SJCRH30 (cell line): ENCODE measurements around the gene SLC5A6. TPM values are rescaled to one million over a fixed set of nuclear protein-coding genes. Genes with fewer than 3 reads are reported as not detected.

Source experiments
- DNase-seq, 2 experiments: peaks; one replicate each; pipeline ENCODE4 v3.0.0-alpha.2; 2015 to 2020
- H3K27ac ChIP-seq: fragments of 250-450 bp; sonication (Bioruptor Pico); 2 replicates; pipeline ENCODE4 v1.5.1; 2020; ENCODE audit warnings: mild to moderate bottlenecking, moderate library complexity
- H3K27me3 ChIP-seq: fragments of 250-450 bp; sonication (Bioruptor Pico); 2 replicates; pipeline ENCODE4 v1.5.1; 2020; ENCODE audit warnings: mild to moderate bottlenecking, moderate library complexity
- H3K36me3 ChIP-seq: fragments of 250-450 bp; sonication (Bioruptor Pico); 2 replicates; pipeline ENCODE4 v1.5.1; 2020; ENCODE audit warnings: mild to moderate bottlenecking, moderate library complexity
- H3K4me1 ChIP-seq: fragments of 250-450 bp; sonication (Bioruptor Pico); 2 replicates; pipeline ENCODE4 v1.5.1; 2020; ENCODE audit warnings: mild to moderate bottlenecking, moderate library complexity
- H3K4me3 ChIP-seq: fragments of 250-450 bp; sonication (Bioruptor Pico); 2 replicates; pipeline ENCODE4 v1.5.1; 2020; ENCODE audit warnings: mild to moderate bottlenecking, moderate library complexity
- H3K9me3 ChIP-seq: fragments of 250-450 bp; sonication (Bioruptor Pico); replicated peaks from 2 replicates; pipeline ENCODE4 v1.5.1; 2020; ENCODE audit warnings: mild to moderate bottlenecking, moderate library complexity
- total RNA-seq: library from RNA; depleted of rRNA; stranded (reverse); fragments of >200 nt; shearing (Covaris generic); gene quantifications from 2 replicates; pipeline ENCODE4 v1.2.3, GENCODE V29; 2014

Gene SLC5A6
- total RNA-seq, 1 experiment from 2014 or later = 95.9 TPM

DNA sequence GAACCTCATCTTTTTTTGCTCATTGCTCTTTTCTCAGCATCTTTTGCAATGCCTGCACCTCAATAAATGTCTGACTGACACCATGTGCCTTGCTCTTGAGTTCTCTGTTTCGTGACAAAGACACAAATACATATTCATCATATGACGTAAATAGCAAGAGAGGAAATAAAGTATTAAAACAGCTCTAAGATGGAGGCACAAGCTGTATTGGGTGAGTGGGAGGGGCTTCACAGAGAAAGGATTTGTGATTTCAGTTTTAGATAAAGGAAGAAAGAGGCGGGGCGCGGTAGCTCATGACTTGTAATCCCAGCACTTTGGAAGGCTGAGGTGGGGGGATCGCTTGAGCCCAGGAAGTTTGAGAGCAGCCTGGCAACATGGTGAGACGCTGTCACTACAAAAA lies 8.0 kb upstream of the SLC5A6 start:
- Histone ChIP-seq H3K27ac (no peak overlapping the region), H3K4me3 (no peak overlapping the region), H3K27me3 (no peaks in the 10 kb centered on the region), H3K4me1 (peaks cover 10% of the 10 kb centered on the region; the same call in 1 of the 2 replicates), H3K36me3 (peaks cover 68% of the 10 kb centered on the region), H3K9me3 (no peaks in the 10 kb centered on the region)
- DNase-seq = no peak

DNA sequence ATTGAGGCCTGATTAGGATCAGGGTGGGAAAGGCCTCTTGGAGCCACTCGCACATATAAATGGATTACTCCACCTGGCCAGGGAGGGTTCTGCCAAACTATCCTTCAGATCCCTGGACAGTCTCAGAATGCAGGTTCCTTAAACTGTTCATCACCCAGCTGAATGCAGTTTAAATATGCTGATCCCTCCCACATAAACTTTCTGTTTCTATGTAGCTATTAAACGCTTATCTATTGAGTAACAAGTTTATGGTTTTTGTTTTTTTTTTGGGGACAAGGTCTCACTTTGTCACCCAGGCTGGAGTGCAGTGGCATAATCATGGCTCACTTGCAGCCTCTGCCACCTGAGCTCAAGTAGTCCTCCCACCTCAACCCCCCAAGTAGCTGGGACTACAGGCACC lies 7.0 kb upstream of the SLC5A6 start:
- no peak overlapping the region for H3K27ac ChIP-seq
- no peak for DNase-seq
- H3K36me3 ChIP-seq = peaks cover 59% of the 10 kb centered on the region
- H3K9me3 ChIP-seq = no peaks in the 10 kb centered on the region
- H3K4me3 ChIP-seq = no peak overlapping the region
- H3K4me1 ChIP-seq = peaks cover 10% of the 10 kb centered on the region; the same call in 1 of the 2 replicates
- H3K27me3 ChIP-seq = no peaks in the 10 kb centered on the region

DNA sequence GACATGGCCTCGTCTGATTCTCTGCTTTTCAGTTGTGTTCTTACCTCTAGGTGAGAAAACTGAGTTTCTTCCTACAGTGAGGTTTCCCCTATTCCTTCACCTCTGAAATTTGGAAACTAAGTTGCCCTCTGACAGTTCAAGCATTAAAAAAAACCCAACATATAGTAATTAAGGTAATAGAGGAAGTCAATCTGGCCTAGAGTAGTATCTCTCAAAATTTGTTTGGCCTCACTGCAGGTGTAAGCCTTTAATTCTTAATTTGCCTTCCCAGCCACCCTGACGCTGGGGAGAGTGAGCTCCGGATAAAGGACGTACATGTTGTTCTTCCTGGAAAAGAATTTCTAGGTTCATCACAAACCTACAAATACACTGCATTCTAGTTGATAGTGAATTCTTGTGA lies 6.5 kb upstream of the SLC5A6 start:
- peaks cover 11% of the 10 kb centered on the region for H3K4me1 ChIP-seq
- H3K27ac ChIP-seq = no peak overlapping the region
- peaks cover 57% of the 10 kb centered on the region for H3K36me3 ChIP-seq
- H3K4me3 ChIP-seq = peak overlapping the region; percentile 74
- H3K27me3 ChIP-seq = no peaks in the 10 kb centered on the region
- DNase-seq = no peak
- H3K9me3 ChIP-seq = no peaks in the 10 kb centered on the region

DNA sequence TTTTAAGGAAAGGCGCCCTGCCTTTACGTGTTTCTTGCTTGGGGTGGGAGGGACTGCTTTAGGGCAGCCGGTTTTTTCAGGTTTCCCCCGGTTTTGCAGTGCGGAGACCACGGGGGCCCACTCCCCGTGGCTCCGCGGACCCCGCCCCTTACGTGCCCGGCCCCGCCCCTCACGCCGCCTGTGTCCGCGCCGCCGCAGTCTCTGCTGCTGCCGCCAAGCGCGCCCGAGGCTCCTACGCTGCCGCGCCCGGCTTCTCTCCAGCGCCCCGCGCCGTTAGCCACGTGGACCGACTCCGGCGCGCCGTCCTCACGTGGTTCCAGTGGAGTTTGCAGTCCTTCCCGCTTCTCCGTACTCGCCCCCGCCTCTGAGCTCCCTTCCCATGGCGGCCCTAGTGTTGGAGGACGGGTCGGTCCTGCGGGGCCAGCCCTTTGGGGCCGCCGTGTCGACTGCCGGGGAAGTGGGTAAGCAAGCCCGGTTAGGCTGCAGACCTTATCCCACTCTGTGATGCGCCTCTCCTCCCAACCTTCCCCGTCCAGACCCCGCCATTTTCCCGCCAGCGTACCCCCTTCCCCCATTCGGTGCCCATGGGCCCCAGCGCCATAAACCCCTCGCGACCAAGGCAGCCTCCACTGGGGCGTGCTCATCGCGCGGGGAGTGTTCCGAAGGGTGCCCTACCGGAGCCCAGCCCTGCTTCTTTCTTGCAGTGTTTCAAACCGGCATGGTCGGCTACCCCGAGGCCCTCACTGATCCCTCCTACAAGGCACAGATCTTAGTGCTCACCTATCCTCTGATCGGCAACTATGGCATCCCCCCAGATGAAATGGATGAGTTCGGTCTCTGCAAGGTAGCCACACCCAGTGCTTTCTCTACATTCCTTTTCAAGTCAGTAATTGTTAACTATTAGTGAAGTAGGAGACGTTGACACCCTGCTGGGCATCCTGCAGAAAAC lies 5.4 kb upstream of the SLC5A6 start, which contains the start of gene CAD:
Gene CAD (plus strand): TSS at position 197 of the 949 bp plus-strand sequence. CDS start 183 bp downstream, at position 380.
- Histone ChIP-seq H3K27ac (peak within 1 kb of the TSS; percentile 85), H3K27me3 (no peaks in the 10 kb centered on the region), H3K4me3 (peak within 1 kb of the TSS; percentile 74), H3K36me3 (peaks cover 46% of the 10 kb centered on the region), H3K9me3 (no peaks in the 10 kb centered on the region), H3K4me1 (peaks cover 17% of the 10 kb centered on the region)
- DNase-seq = peak; percentile 94

DNA sequence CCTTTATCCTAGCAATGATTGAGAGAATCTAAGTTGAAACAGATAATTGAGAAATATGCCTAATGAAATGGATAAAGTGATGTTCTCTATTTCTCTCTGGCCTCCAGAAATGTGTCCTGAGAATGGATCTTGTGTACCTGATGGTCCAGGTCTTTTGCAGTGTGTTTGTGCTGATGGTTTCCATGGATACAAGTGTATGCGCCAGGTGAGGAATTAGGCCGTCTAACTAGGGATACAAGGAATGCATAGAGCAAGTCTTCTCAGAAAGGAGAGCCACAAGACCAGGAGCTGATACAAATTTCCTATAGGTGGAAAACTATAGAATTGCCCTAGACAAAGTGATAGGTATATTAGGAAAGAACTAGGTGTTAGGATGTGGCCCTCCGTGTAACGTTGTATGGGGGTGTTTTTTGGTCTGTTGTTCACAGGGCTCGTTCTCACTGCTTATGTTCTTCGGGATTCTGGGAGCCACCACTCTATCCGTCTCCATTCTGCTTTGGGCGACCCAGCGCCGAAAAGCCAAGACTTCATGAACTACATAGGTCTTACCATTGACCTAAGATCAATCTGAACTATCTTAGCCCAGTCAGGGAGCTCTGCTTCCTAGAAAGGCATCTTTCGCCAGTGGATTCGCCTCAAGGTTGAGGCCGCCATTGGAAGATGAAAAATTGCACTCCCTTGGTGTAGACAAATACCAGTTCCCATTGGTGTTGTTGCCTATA lies 4.5 kb upstream of the SLC5A6 start:
- DNase-seq = no peak
- Histone ChIP-seq H3K4me3 (peak overlapping the region; percentile 74), H3K36me3 (peaks cover 37% of the 10 kb centered on the region), H3K9me3 (no peaks in the 10 kb centered on the region), H3K4me1 (peaks cover 17% of the 10 kb centered on the region), H3K27ac (peak overlapping the region; percentile 85), H3K27me3 (no peaks in the 10 kb centered on the region)

DNA sequence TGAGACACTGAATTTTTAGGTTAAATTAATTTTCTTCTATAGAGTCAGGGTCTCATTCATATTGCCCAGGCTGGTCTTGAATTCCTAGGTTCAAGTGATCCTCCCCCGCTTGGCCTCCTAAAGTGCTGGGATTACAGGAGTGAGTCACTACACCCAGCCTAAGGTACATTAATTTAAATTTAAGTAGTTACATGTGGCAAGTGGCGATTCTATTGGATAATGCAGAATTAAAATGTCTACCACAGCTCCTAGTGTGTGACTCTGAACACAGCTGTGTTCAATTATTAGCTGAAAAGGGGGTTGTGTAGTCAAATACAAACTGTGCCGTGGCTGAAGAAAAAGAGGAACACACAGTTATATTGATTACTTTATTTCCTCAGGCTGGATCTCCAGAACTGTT lies 2.9 kb upstream of the SLC5A6 start:
- Histone ChIP-seq H3K4me1 (peaks cover 17% of the 10 kb centered on the region), H3K9me3 (no peaks in the 10 kb centered on the region), H3K4me3 (no peak overlapping the region), H3K27ac (no peak overlapping the region), H3K36me3 (peaks cover 24% of the 10 kb centered on the region), H3K27me3 (no peaks in the 10 kb centered on the region)
- no peak for DNase-seq

DNA sequence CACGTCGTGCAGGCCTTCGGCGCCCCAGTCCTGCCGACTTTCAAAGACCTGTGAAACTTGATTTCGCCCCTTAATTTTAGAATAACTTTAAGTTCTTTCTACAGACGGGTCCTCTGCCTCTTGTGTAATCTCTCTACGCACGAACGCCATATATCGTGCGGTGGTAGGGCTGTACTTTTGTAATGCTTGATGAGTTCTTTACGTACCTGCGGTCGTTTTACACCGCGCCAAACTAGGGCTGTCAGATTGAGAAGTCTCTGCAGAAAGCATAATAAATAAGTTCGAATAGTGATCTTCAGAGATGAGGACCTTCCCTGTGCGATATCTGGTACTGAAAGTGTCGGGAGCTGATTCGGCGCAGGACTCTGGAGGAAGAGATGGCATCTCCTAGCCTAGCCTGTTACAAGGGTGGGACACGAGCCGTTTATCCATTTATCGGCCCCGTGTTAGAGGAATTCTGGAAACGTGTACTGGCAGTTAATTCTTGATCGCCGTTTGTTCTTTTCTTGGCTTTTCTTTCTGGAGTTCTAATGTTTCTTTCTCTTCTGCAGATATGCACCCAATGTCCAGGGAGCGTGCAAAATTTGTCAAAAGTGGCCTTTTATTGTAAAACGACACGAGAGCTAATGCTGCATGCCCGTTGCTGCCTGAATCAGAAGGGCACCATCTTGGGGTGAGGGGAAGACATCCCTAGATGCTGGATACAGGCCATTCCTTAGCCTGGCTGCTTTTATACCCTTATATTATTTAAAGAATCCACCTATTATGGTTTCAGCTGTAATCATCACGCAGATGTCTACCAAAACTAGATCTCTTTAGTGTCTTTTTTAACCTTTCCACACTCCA lies 781 bp upstream of the SLC5A6 start:
- no peaks in the 10 kb centered on the region for H3K27me3 ChIP-seq
- no peaks in the 10 kb centered on the region for H3K9me3 ChIP-seq
- peak; percentile 41 to 70 for DNase-seq
- peak overlapping the region; percentile 93 for H3K27ac ChIP-seq
- peak overlapping the region; percentile 85 for H3K4me3 ChIP-seq
- H3K4me1 ChIP-seq = peaks cover 10% of the 10 kb centered on the region
- H3K36me3 ChIP-seq = peaks cover 13% of the 10 kb centered on the region

DNA sequence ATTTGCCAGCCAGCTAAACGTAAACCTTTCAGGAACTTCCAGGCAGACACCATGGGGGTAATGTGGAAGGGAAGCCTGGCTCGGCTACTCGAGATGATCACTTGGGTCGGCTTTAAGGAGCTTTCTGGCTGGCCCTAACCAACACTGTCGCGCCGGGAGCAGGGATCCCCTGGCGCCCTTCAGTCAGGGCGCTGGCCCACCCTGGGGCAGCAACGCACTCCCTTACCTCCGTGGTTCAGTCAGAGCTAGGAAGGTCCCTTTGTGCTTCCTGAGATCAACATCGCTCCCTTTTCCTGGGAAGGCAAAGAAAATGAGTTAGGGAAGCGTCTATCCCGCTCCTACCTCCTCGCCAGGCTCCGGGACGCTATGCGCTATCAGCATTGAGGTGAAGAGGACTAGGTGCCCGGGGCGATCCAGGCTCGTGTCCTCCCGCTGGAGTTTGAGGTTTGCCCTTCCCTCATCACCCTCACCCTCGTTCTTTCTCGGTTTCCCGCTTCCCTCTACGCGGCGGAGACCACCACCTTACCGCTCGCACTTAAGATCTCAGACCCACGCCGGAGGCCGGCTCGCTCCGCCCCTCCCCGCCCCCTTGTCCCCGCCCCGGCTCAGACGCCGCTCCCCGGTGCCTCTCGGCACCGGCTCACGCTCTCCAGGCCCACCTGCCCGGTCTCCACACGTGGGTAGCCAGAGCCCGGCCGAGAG lies 676 bp downstream of the SLC5A6 start:
- H3K4me1 ChIP-seq = peaks cover 7% of the 10 kb centered on the region
- no peak for DNase-seq
- H3K9me3 ChIP-seq = no peaks in the 10 kb centered on the region
- H3K4me3 ChIP-seq = peak overlapping the region; percentile 85
- peaks cover 25% of the 10 kb centered on the region for H3K36me3 ChIP-seq
- peak overlapping the region; percentile 93 for H3K27ac ChIP-seq
- no peaks in the 10 kb centered on the region for H3K27me3 ChIP-seq

DNA sequence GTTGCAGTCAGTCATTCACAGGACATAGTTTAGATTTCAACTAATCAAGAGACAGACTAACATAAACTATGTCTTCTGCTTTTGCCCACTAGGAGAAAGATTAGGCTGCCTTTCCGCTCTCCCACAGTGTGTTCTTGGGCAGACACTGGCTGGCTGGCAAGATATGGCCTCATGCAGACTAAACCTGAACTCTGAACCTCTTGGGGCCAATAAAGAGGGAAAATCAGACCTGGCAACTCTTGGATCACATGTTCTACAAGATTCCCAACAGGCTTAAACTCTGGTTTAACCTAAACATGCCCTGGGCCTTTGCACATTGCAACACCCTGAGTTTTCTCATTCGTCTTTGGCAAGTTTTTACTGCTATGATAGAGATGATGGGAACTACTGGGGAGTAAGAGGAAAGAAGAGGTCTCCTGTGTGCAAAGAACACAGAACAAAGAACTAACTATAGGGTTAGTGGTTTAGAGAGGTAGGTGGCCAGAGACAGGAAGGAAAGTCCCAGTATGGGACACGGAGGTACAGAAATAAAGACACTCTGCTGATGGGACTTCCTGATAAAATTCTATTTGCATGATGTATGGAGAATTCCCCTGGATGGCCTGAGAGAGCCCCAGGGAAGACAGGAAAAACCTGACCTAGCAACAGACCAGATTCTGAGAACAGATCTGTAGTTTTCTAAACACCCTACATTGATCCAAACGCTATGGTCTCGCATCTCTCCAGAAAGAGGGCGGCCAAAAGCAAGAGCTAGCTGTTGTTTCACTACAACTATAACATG lies 2.3 kb downstream of the SLC5A6 start:
- H3K27me3 ChIP-seq = no peaks in the 10 kb centered on the region
- H3K9me3 ChIP-seq = no peaks in the 10 kb centered on the region
- no peak overlapping the region for H3K4me3 ChIP-seq
- peaks cover 39% of the 10 kb centered on the region for H3K36me3 ChIP-seq
- peaks cover 7% of the 10 kb centered on the region for H3K4me1 ChIP-seq
- H3K27ac ChIP-seq = no peak overlapping the region
- DNase-seq = no peak

DNA sequence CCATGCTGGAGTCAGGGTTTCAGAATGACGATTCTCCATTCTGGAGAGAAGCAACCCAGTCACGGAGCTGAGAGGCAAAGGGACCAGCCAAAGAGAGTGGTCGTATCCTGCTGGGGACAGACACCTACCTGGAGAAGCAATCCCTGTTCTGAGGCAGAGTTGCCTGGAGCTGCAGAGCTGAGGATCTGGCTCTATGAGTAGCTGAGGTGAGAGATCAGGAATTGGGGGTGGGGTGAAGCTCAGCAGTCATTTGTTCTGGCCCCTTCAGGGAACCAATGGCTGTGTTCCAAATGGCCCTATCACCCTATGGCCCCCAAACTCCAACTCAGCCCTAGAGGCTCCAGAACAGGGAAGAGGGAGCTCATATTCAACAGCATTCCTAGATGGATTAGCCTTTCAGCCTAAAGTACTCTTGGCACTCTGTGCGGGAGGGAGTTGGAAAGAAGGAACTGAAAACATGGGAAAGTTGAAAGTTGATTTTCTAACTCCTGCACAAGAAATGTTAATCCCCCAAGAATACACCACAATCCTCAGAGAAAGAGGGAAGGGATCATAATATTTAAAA lies 3.5 kb downstream of the SLC5A6 start:
- no peaks in the 10 kb centered on the region for H3K9me3 ChIP-seq
- no peak overlapping the region for H3K4me3 ChIP-seq
- peaks cover 5% of the 10 kb centered on the region for H3K4me1 ChIP-seq
- H3K27me3 ChIP-seq = no peaks in the 10 kb centered on the region
- no peak for DNase-seq
- H3K36me3 ChIP-seq = peaks cover 45% of the 10 kb centered on the region
- no peak overlapping the region for H3K27ac ChIP-seq

DNA sequence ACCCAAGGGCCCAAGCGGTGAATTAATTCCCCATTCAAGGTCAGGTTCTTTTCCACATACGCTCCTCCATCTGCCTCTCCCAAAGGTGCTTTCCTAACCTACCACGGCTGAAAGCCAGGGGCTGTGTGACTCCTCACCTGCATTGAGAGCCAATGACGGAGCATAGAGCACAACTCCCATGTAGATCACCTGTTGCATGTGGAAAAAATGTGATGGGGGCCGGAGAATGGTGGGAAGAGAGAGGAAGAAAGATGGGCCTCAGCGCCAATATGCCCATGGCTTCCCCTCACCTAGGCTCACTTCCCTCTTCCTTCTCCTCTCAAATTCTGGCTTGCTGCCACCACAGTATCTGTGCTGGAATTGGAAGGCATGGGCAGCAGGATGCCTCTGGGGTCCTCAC lies 5.7 kb downstream of the SLC5A6 start:
- Histone ChIP-seq H3K4me3 (no peak overlapping the region), H3K4me1 (no peaks in the 10 kb centered on the region), H3K9me3 (no peaks in the 10 kb centered on the region), H3K36me3 (peaks cover 61% of the 10 kb centered on the region), H3K27me3 (no peaks in the 10 kb centered on the region), H3K27ac (no peak overlapping the region)
- no peak for DNase-seq

DNA sequence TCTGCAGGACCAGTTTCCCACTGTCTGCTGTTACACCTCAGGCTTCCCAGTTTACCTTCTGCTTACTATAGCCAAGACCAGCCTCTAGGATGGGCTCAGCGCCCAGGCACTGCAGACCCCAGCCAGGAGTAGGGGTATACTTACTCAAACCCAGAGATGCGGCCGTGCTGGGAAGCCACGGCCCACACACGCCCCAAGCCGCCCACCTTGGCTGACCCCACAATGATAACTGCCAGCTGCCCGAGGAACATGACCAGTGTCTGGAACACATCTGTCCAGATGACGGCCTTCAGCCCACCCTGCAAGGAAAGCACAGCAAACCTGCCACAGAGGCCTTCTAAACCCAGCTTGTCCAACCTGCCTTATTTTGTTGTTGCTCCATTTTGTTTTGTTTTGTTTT lies 6.9 kb downstream of the SLC5A6 start:
- H3K4me3 ChIP-seq = no peak overlapping the region
- peaks cover 63% of the 10 kb centered on the region for H3K36me3 ChIP-seq
- H3K4me1 ChIP-seq = no peaks in the 10 kb centered on the region
- no peak overlapping the region for H3K27ac ChIP-seq
- no peaks in the 10 kb centered on the region for H3K9me3 ChIP-seq
- H3K27me3 ChIP-seq = no peaks in the 10 kb centered on the region
- no peak for DNase-seq

DNA sequence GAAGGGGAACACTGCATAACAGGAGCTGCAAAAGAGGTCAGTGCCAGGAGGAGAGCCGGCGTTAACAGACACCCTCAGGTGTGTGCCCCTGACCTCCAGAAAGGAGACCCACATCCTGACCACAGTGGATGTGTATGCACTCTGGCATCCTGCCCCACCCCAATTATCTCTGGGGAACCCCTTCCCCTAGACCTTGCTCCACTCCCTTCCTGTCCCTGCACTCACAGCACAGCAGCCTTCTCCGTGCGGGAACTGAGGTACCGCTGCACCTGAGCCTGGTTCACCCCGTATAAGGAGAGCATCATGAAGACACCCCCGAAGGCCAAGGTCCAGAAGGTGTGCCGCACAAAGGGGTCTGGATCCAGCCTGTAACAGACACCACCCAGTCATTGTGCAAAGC lies 7.5 kb downstream of the SLC5A6 start:
- no peaks in the 10 kb centered on the region for H3K4me1 ChIP-seq
- peaks cover 63% of the 10 kb centered on the region for H3K36me3 ChIP-seq
- no peak overlapping the region for H3K27ac ChIP-seq
- no peak for DNase-seq
- no peak overlapping the region for H3K4me3 ChIP-seq
- no peaks in the 10 kb centered on the region for H3K27me3 ChIP-seq
- no peaks in the 10 kb centered on the region for H3K9me3 ChIP-seq
